Measurements from ENCODE around the gene COG5. TPM values are rescaled to one million over a fixed set of nuclear protein-coding genes. Genes with fewer than 3 reads are reported as not detected.

Gene COG5
- total and polyA plus RNA-seq, 2 experiments from 2014 or later, result 15.4 to 36.5 TPM

DNA sequence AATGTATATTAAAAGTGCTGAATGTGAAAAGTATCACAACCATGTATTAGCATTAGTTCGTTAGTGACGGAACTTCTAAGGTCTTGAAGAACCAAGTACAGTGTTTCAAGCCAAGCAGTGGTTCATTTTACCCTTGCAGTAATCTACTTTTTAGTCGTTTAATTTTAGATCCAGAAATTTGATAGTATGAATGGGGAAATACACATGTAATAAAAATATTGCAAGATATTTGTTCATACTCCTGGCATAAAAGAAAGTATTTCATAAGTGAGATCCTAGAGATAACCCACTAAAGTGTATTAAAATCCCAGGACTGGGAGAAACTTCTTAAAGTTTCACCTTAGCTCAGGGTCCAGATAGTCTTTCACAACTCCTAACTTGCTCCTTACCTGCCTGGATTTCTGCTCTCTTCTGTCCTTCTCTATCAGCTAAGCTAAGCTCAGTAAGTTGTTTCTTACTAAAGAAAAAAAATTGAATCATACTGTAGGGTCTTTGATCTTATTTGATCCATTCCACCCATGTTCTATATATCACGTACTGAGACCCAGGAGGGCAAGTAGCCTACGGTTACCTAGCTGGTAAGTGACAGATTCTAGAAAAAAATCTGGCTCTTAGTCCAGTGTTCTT is 17.8 kb upstream of the COG5 start:
- no peaks in the 10 kb centered on the region; the same call in 2 of the 3 replicates for H3K4me1 Mint-ChIP-seq
- no peak overlapping the region for H3K4me2 ChIP-seq
- H2AFZ ChIP-seq, result no peak overlapping the region
- H4K20me1 ChIP-seq (replicated peaks; ENCODE audit: insufficient read depth), result no peaks in the 10 kb centered on the region
- peaks cover 2% of the 10 kb centered on the region; the same call in 1 of the 3 replicates for H3K36me3 Mint-ChIP-seq (ENCODE audit: low read depth)
- H3K4me3 Mint-ChIP-seq, result peak overlapping the region; percentile 81; the same call in 2 of the 3 replicates
- H3K27me3 ChIP-seq (ENCODE audit: insufficient read depth), result no peaks in the 10 kb centered on the region
- H3K27me3 Mint-ChIP-seq (ENCODE audit: insufficient read depth, low read depth, poor library complexity), result peaks cover 12% of the 10 kb centered on the region
- H3F3A ChIP-seq (replicated peaks; ENCODE audit: low read depth), result no peaks in the 10 kb centered on the region
- no peaks in the 10 kb centered on the region for H3K36me3 ChIP-seq (ENCODE audit: insufficient read depth)
- no peak overlapping the region; the same call in 1 of the 2 replicates for H3K4me3 ChIP-seq
- no peaks in the 10 kb centered on the region for H3K9me3 Mint-ChIP-seq
- no peak overlapping the region for H3K27ac ChIP-seq (ENCODE audit: low read depth)
- no peaks in the 10 kb centered on the region for H3K9me2 ChIP-seq (ENCODE audit: insufficient read depth)
- H3K79me2 ChIP-seq (replicated peaks; ENCODE audit: insufficient read depth), result no peaks in the 10 kb centered on the region
- H3K27ac Mint-ChIP-seq, result no peak overlapping the region
- TF ChIP-seq, protein P1, sequence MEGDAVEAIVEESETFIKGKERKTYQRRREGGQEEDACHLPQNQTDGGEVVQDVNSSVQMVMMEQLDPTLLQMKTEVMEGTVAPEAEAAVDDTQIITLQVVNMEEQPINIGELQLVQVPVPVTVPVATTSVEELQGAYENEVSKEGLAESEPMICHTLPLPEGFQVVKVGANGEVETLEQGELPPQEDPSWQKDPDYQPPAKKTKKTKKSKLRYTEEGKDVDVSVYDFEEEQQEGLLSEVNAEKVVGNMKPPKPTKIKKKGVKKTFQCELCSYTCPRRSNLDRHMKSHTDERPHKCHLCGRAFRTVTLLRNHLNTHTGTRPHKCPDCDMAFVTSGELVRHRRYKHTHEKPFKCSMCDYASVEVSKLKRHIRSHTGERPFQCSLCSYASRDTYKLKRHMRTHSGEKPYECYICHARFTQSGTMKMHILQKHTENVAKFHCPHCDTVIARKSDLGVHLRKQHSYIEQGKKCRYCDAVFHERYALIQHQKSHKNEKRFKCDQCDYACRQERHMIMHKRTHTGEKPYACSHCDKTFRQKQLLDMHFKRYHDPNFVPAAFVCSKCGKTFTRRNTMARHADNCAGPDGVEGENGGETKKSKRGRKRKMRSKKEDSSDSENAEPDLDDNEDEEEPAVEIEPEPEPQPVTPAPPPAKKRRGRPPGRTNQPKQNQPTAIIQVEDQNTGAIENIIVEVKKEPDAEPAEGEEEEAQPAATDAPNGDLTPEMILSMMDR (conservative IDR thresholded peaks at IDR 0.05; ENCODE audit: low read depth in 2 of 2), result no peak
- TF ChIP-seq JUNB (IDR thresholded peaks at IDR 0.05; ENCODE audit: unreplicated experiment), result no peak
- no peak for TF ChIP-seq ZNF331 (CRISPR knock-in tag; IDR thresholded peaks at IDR 0.05; ENCODE audit: low read depth)
- TF ChIP-seq ZNF114 (CRISPR knock-in tag; IDR thresholded peaks at IDR 0.05), result no peak
- TF ChIP-seq POLR2AphosphoS5 (IDR thresholded peaks at IDR 0.05; ENCODE audit: low read depth), result no peak
- ATAC-seq (no peak), DNase-seq (ENCODE audit: low spot score) (no peak)
- no peaks in the 10 kb centered on the region for H3K4me1 ChIP-seq (ENCODE audit: insufficient read depth)

DNA sequence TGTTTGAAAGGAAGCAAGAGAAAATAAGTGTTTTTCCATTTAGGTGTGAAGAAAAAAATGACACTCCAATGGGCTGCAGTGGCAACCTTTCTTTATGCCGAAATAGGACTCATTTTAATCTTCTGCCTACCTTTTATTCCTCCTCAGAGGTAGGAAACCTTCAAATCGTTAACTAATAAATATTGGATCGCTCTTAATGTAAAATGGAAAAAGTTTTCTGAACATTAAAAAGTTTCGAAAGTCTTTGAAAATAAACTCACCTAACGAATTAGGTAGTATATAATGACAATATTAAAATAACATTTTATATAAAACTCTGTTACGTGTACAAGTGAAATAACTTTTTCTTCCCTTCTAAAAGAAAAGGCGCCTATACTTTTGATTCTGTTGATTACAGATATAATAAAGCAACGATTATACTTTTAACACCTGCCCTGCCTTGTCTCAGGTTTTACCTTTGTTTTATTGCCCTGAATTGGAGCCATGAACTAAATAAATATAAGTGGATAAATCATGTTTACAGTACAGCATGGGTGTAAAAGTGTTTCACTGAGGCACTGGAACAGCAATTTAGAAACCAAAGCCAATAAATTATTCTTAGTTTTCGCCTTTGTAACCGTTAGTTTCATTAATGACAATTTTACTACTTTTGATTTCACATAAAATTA is 17.1 kb upstream of the COG5 start:
- DNase-seq (ENCODE audit: low spot score), result no peak
- Mint-ChIP-seq H3K4me3 (peak overlapping the region; percentile 81), H3K9me3 (no peaks in the 10 kb centered on the region), H3K36me3 (ENCODE audit: low read depth) (peaks cover 9% of the 10 kb centered on the region; the same call in 1 of the 3 replicates), H3K27me3 (ENCODE audit: insufficient read depth, low read depth, poor library complexity) (peaks cover 12% of the 10 kb centered on the region), H3K4me1 (no peaks in the 10 kb centered on the region; the same call in 2 of the 3 replicates), H3K27ac (no peak overlapping the region)
- no peaks in the 10 kb centered on the region for H3K4me1 ChIP-seq (ENCODE audit: insufficient read depth)
- H2AFZ ChIP-seq, result peak overlapping the region; percentile 84; the same call in 1 of the 2 replicates
- no peaks in the 10 kb centered on the region for H3K9me2 ChIP-seq (ENCODE audit: insufficient read depth)
- no peaks in the 10 kb centered on the region for H3K79me2 ChIP-seq (replicated peaks; ENCODE audit: insufficient read depth)
- H3F3A ChIP-seq (replicated peaks; ENCODE audit: low read depth), result no peaks in the 10 kb centered on the region
- H3K27me3 ChIP-seq (ENCODE audit: insufficient read depth), result no peaks in the 10 kb centered on the region
- H3K4me2 ChIP-seq, result peak overlapping the region; percentile 89
- no peak overlapping the region for H3K27ac ChIP-seq (ENCODE audit: low read depth)
- no peak for ATAC-seq
- no peaks in the 10 kb centered on the region for H3K36me3 ChIP-seq (ENCODE audit: insufficient read depth)
- H3K4me3 ChIP-seq, result peak overlapping the region; percentile 77
- TF ChIP-seq CREB1 (CRISPR knock-in tag; IDR thresholded peaks at IDR 0.05; ENCODE audit: low read depth) (no peak), ETS1 (IDR thresholded peaks at IDR 0.05) (no peak)
- no peaks in the 10 kb centered on the region for H4K20me1 ChIP-seq (replicated peaks; ENCODE audit: insufficient read depth)
